GM12891 (cell line): Measurements from ENCODE around the gene RTBDN.

ENCODE experiments used
- POLR2A ChIP-seq: IDR thresholded peaks from 2 replicates; pipeline ENCODE4 v1.6.1; 2011; ENCODE audit warnings: low read depth, low read length, control low read depth
- SPI1 ChIP-seq: IDR thresholded peaks from 2 replicates; pipeline ENCODE4 v1.6.1; 2011; ENCODE audit warnings: low read depth, low read length, control low read depth
- TAF1 ChIP-seq: IDR thresholded peaks from 2 replicates; pipeline ENCODE4 v1.6.1; 2011; ENCODE audit warnings: low read depth, low read length, control low read depth

GRCh38 chr19:12838182-12838885 is 4.0 kb upstream of the RTBDN start, which contains the start of gene MAST1:
- TF ChIP-seq POLR2A: no peak
- no peak for TF ChIP-seq SPI1
- no peak for TF ChIP-seq TAF1
